AG09309 (cell line): Measurements from ENCODE around the gene CNGA1.

ENCODE experiments used
- DNase-seq: peaks from one replicate; pipeline ENCODE4 v3.0.0-alpha.2; 2010; ENCODE audit warnings: low read depth
- H3K4me3 ChIP-seq: 2 replicates; pipeline ENCODE4 v1.5.1; 2011; ENCODE audit warnings: mild to moderate bottlenecking, low read depth, low read length, moderate library complexity; ENCODE audit not compliant: control insufficient read depth
- TF ChIP-seq, protein P1 (sequence below): IDR thresholded peaks from 2 replicates; pipeline ENCODE4 v1.5.1; 2011; ENCODE audit warnings: mild to moderate bottlenecking, low read depth, low read length, inconsistent platforms; ENCODE audit not compliant: insufficient read depth, control insufficient read depth; ENCODE audit errors: missing control alignments

Gene CNGA1

DNA sequence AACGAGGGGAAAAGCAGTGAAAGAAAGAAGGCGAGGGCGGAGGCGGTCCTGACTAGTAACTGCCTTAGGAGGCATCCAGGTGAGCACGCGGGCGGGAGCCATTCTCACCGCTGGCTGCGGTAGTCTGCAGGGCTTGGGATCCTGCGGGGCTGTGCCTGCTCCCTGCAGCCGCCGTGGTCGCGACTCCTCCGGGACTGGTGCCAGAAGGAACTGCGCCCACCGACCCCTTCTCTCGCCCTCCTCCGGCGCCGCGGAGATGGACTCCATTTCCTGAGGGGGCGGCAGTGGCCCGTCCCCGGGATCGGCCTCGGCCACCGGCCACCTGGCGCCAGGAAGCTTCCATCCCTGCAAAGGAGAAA, 102.6 kb downstream of the CNGA1 start:
- TF ChIP-seq, protein P1, sequence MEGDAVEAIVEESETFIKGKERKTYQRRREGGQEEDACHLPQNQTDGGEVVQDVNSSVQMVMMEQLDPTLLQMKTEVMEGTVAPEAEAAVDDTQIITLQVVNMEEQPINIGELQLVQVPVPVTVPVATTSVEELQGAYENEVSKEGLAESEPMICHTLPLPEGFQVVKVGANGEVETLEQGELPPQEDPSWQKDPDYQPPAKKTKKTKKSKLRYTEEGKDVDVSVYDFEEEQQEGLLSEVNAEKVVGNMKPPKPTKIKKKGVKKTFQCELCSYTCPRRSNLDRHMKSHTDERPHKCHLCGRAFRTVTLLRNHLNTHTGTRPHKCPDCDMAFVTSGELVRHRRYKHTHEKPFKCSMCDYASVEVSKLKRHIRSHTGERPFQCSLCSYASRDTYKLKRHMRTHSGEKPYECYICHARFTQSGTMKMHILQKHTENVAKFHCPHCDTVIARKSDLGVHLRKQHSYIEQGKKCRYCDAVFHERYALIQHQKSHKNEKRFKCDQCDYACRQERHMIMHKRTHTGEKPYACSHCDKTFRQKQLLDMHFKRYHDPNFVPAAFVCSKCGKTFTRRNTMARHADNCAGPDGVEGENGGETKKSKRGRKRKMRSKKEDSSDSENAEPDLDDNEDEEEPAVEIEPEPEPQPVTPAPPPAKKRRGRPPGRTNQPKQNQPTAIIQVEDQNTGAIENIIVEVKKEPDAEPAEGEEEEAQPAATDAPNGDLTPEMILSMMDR = no peak
- peak overlapping the region; percentile 68 for H3K4me3 ChIP-seq
- DNase-seq = no peak

DNA sequence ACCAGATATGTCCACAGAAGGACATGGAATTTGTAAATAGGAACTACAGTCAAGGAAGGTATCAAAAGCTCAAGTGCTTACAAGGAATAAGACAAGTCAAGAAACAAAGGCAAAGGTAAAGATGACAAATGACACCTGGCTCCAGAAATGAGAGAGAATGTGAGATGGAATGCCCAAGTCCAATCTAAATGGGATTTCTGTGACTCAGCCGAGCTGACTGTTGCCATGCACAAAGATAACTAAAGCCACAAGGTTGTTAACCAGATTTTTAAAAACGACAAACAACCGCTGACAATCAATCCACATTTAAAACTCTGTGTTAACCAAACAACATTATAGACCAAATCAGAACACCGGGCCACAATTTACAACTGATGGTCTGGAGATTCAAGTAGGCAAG, 103.2 kb downstream of the CNGA1 start:
- TF ChIP-seq, protein P1 = no peak
- peak overlapping the region; percentile 68 for H3K4me3 ChIP-seq
- no peak for DNase-seq

DNA sequence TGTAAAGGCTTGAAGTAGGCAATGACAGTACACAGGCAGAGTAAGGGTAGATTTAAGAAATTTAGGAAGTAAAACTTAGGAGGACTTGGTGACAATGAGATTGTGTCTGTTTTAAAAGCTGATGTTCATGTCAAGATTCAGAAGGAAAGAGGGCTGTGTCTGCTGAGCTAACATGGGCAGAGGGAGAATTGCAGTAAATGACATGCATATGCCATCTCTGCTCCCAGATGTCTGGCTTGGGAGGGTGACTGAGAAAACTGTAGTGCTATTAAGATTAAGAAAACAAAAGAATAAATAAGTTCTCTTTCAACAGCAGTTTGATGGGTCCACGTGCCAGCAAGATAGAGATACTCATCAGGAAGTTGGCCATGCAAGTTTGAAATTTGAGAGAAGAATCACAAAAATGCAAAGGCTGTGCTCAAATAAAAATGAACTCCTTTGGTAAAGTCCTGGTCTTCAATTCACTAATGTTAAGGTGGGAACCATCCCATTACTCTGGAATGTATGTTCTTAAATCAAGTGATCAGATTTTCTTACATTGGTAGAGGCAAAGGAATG, 109.3 kb downstream of the CNGA1 start:
- TF ChIP-seq, protein P1 = no peak
- no peak overlapping the region for H3K4me3 ChIP-seq
- no peak for DNase-seq

DNA sequence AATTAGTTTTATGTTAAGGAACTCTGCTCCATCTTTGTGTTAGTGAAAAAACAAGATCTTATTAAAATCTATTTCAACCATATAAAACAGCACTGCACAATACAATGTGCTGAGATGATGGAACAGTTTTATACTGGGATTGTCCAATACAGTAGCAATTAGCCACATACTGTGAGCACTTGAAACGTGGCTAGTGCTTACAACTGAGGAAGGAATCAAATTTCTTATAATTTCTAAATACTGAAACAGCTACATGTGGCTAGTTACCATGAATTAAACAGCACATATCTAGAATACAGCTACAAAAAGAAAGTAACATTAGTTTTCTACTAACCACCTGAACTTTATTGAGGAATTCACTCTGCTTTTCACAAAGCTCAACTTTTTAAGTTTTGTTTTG, 116.8 kb downstream of the CNGA1 start:
- no peak overlapping the region for H3K4me3 ChIP-seq
- no peak for DNase-seq
- TF ChIP-seq, protein P1 = no peak

DNA sequence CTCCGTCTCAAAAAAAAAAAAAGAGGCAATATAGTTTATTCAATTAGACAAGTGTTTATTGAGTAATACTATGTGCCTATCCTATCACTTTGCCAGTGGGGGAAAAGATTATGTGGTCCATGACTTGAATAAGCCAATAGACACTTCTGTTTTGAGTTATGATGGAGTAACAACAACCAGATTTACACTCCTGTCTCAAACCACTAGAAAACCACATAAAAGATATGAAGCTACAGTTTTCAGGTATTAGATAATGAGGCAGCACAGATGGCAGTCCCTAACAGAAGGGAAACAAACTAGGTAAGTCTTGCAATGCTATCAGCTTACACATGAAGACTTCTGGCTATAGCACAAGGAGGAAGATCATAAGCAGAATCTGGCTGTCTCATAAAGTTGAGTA, 124.6 kb downstream of the CNGA1 start:
- DNase-seq = no peak
- TF ChIP-seq, protein P1 = no peak
- no peak overlapping the region for H3K4me3 ChIP-seq
